Peyer's patch (tissue), 4 donors: ENCODE measurements around the gene EPC1. TPM values are rescaled to one million over a fixed set of nuclear protein-coding genes. Genes with fewer than 3 reads are reported as not detected.
"Not testable (repeated sequence)": the region's sequence is repeated elsewhere in the genome, so short reads cannot be mapped to it uniquely, and the experiment has no call there.

Experiments
- DNase-seq, 3 donors: peaks; one replicate each; pipeline ENCODE4 v3.0.0-alpha.2; 2017 to 2019
- H3K27ac ChIP-seq, 4 donors: fragments of 200-600 bp; sonication (generic); one replicate each; pipeline ENCODE4 v1.5.1; 2016 to 2019
- H3K27me3 ChIP-seq, 2 donors: fragments of 200-600 bp; sonication (generic); one replicate each; pipeline ENCODE4 v1.5.1; 2019
- H3K36me3 ChIP-seq, 3 donors: fragments of 200-600 bp; sonication (generic); one replicate each; pipeline ENCODE4 v1.5.1; 2016 to 2019
- H3K4me1 ChIP-seq, 4 donors: fragments of 200-600 bp; sonication (generic); one replicate each; pipeline ENCODE4 v1.5.1; 2016 to 2019
- H3K4me3 ChIP-seq, 4 donors: fragments of 200-600 bp; sonication (generic); 1 replicate in 3 of 4; 2 replicates in 1 of 4; pipeline ENCODE4 v1.5.1; 2016 to 2019; ENCODE audit warnings: mild to moderate bottlenecking in 1 of 4
- H3K9me3 ChIP-seq, 4 donors: fragments of 200-600 bp; sonication (generic); one replicate each; pipeline ENCODE4 v1.5.1; 2016 to 2019; ENCODE audit warnings: mild to moderate bottlenecking in 1 of 4
- POLR2A ChIP-seq, 2 donors: fragments of 450-650 bp; IDR thresholded peaks; one replicate each; pipeline ENCODE4 v1.5.1; 2017; ENCODE audit warnings: antibody characterized with exemption in 2 of 2, mild to moderate bottlenecking in 2 of 2, moderate library complexity in 2 of 2
- small RNA-seq, 2 donors: library from RNA; depleted of rRNA; stranded (forward); fragments of <200 nt; gene quantifications; one replicate each; pipeline ENCODE3, GENCODE V24; 2016
- total RNA-seq, 4 donors: library from RNA; depleted of rRNA; stranded (reverse); fragments of >200 nt; gene quantifications; one replicate each; pipeline ENCODE4 v1.1.0, GENCODE V29; 2016
- TF ChIP-seq, protein P1 (sequence below), 6 experiments: fragments of 450-650 bp in 4 of 6; fragments of 200-600 bp in 2 of 6; sonication (generic) in 1 of 6; IDR thresholded peaks; one replicate each; pipeline ENCODE4 v1.5.1; 2017 to 2019; ENCODE audit warnings: antibody characterized with exemption in 6 of 6, mild to moderate bottlenecking in 3 of 6, moderate library complexity in 1 of 6

Gene EPC1
- total RNA-seq, 4 donors from 2014 or later: 41.5 to 77.6 (median 49.0) TPM

DNA sequence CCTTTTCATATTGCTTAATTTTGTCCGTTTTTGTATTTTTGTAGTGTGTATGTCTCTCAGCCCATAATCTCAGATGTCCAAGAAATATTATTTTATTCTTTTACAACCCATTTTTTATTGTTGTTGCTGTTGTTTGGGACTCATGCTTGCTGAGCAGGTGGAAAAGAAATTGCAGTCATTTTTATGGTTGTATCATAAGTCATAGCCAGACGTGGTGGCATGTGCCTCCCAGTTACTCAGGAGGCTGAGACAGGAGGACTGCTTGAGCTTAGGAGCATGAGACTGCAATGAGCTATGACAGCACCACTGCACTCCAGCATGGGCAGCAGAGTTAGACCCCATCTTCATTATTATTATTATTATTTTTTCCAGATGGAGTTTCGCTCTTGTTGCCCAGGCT is 117.8 kb downstream of the EPC1 start:
- H3K36me3 ChIP-seq: no peaks in the 10 kb centered on the region
- no peaks in the 10 kb centered on the region for H3K4me1 ChIP-seq

DNA sequence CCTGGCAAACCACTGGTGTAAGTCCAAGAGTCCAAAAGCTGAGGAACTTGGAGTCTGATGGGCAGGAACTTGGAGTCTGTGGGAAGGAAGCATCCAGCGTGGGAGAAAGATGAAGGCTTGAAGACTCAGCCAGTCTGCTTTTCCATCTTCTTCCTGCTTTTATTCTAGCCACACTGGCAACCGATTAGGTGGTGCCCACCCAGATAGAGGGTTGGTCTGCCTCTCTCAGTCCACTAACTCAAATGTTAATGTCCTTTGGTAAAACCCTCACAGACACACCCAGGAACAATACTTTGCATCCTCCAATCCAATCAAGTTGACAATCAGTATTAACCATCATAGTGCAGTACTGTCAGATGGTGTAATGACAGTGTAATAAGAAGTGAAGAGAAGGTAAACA is 119.2 kb downstream of the EPC1 start:
- no peak overlapping the region for H3K4me3 ChIP-seq
- H3K4me1 ChIP-seq: no peaks in the 10 kb centered on the region
- no peak overlapping the region for H3K27ac ChIP-seq
- H3K9me3 ChIP-seq: no peaks in the 10 kb centered on the region
- H3K36me3 ChIP-seq: no peaks in the 10 kb centered on the region
- no peak for TF ChIP-seq POLR2A (IDR thresholded peaks at IDR 0.05)
- TF ChIP-seq, protein P1, sequence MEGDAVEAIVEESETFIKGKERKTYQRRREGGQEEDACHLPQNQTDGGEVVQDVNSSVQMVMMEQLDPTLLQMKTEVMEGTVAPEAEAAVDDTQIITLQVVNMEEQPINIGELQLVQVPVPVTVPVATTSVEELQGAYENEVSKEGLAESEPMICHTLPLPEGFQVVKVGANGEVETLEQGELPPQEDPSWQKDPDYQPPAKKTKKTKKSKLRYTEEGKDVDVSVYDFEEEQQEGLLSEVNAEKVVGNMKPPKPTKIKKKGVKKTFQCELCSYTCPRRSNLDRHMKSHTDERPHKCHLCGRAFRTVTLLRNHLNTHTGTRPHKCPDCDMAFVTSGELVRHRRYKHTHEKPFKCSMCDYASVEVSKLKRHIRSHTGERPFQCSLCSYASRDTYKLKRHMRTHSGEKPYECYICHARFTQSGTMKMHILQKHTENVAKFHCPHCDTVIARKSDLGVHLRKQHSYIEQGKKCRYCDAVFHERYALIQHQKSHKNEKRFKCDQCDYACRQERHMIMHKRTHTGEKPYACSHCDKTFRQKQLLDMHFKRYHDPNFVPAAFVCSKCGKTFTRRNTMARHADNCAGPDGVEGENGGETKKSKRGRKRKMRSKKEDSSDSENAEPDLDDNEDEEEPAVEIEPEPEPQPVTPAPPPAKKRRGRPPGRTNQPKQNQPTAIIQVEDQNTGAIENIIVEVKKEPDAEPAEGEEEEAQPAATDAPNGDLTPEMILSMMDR (IDR thresholded peaks at IDR 0.05): no peak
- no peak for DNase-seq
- no peaks in the 10 kb centered on the region for H3K27me3 ChIP-seq

More for the DNA sequence above, 117.8 kb downstream of the EPC1 start:
- Histone ChIP-seq H3K27ac (no peak overlapping the region), H3K27me3 (no peaks in the 10 kb centered on the region), H3K9me3 (no peaks in the 10 kb centered on the region), H3K4me3 (no peak overlapping the region)
- no peak for DNase-seq
- TF ChIP-seq, protein P1 (IDR thresholded peaks at IDR 0.05): no peak
- no peak for TF ChIP-seq POLR2A (IDR thresholded peaks at IDR 0.05)

DNA sequence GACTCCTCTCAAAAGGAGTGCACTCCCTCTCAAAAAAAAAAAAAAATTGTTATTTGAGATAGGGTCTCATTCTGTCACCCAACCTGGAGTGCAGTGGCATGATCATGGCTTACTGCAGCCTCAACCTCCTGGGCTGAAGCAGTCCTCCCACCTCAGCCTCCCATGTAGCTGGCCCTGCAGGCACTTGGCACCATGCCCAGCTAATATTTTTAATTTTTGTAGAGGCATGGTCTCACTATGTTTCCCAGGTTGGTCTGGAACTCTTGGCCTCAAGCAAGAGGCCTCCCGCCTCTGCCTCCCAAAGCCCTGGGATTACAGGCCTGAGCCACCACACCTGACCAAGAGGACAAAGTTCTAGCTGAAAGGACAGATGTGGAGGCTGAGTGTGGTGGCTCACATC is 120.3 kb downstream of the EPC1 start:
- Histone ChIP-seq H3K27me3 (no peaks in the 10 kb centered on the region), H3K36me3 (no peaks in the 10 kb centered on the region), H3K27ac (no peak overlapping the region), H3K9me3 (no peaks in the 10 kb centered on the region), H3K4me3 (no peak overlapping the region), H3K4me1 (no peaks in the 10 kb centered on the region)
- TF ChIP-seq, protein P1 (IDR thresholded peaks at IDR 0.05): no peak
- no peak for TF ChIP-seq POLR2A (IDR thresholded peaks at IDR 0.05)
- DNase-seq: no peak

GRCh38 chr10:32225976-32226375 is 121.0 kb downstream of the EPC1 start:
- no peak overlapping the region for H3K4me3 ChIP-seq
- no peak overlapping the region for H3K27ac ChIP-seq
- H3K4me1 ChIP-seq: no peaks in the 10 kb centered on the region
- H3K9me3 ChIP-seq: no peaks in the 10 kb centered on the region
- no peaks in the 10 kb centered on the region for H3K36me3 ChIP-seq
- H3K27me3 ChIP-seq: no peaks in the 10 kb centered on the region
- TF ChIP-seq, protein P1 (IDR thresholded peaks at IDR 0.05): no peak
- no peak for TF ChIP-seq POLR2A (IDR thresholded peaks at IDR 0.05)
- DNase-seq: no peak

DNA sequence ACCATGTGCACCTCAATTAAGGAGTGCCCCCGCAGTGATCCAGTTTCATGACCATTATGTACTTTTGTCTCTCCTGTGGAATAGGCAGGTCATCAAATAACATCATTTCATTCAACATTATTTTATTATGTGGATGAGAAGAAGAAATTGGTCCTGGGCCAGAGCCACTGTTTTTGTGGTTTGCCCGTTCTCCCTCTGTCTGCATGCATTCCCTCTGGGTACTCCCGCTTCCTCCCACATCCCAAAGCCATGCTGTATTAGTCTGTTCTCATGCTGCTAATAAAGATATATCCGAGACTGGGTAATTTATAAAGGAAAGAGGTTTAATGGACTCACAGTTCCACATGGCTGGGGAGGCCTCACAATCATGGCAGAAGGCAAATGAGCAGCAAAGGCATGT is 124.6 kb downstream of the EPC1 start:
- peaks cover 0 to 15% (median 2%) of the 10 kb centered on the region in 4 donors for H3K9me3 ChIP-seq
- H3K36me3 ChIP-seq, H3K27me3 ChIP-seq, H3K27ac ChIP-seq, DNase-seq, H3K4me1 ChIP-seq, H3K4me3 ChIP-seq: not testable (repeated sequence)

DNA sequence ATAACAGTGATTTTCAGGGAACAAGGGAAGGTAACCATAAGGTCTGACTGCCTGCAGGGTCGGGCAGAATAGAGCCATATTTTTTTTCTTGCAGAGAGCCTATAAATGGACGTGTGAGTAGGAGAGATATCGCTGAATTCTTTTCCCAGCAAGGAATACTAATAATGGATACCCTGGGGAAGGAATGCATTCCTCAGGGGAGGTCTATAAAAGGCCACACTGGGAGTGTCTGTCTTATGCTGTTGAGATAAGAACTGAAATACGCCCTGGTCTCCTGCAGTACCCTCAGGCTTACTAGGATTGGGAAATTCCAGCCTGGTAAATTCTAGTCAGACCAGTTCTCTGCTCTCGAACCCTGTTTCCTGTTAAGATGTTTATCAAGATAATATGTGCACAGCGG is 127.8 kb downstream of the EPC1 start:
- not testable (repeated sequence) for H3K4me1 ChIP-seq, H3K27me3 ChIP-seq, H3K36me3 ChIP-seq, H3K4me3 ChIP-seq, H3K27ac ChIP-seq, DNase-seq
- peaks cover 0 to 15% (median 2%) of the 10 kb centered on the region in 4 donors for H3K9me3 ChIP-seq

GRCh38 chr10:32218206-32219044 is 128.5 kb downstream of the EPC1 start:
- not testable (repeated sequence) for H3K27me3 ChIP-seq

More at GRCh38 chr10:32218206-32219044, 128.5 kb downstream of the EPC1 start:
- H3K36me3 ChIP-seq, H3K4me1 ChIP-seq, H3K4me3 ChIP-seq, DNase-seq, H3K27ac ChIP-seq: not testable (repeated sequence)
- peaks cover 0 to 15% (median 2%) of the 10 kb centered on the region in 4 donors for H3K9me3 ChIP-seq

Small RNA genes lying within 50 kb of the gene (small RNA-seq; reads per million reads assigned to genes)
- gene RNU6-1244P: 0 reads per million in 2 donors

Other genes with a start within 250 kb of the EPC1 start
- gene CCDC7, start 99.0 kb upstream of the EPC1 start, total RNA-seq: 10 to 100 TPM in 3 of 4 donors, 1 to 10 TPM in 1; 8.2 to 30.5 (median 13.3) TPM